Measurements from ENCODE around the gene COG8.
A peak's percentile ranks its signal among the peaks of the same experiment; 100 is the strongest.
"Not testable (repeated sequence)": the region's sequence is repeated elsewhere in the genome, so short reads cannot be mapped to it uniquely, and the experiment has no call there.

Gene COG8

GRCh38 chr16:69319826-69320739 lies 19.3 kb downstream of the COG8 start:
- no peak for DNase-seq (ENCODE audit: low read depth in 3 of 3, low spot score in 1 of 3)

- no peak for DNase-seq (ENCODE audit: low read depth in 3 of 3, low spot score in 1 of 3)
Observed at GRCh38 chr16:69319381-69319780, 20.0 kb downstream of the COG8 start.

- DNase-seq (ENCODE audit: low read depth in 3 of 3, low spot score in 1 of 3), result no peak
Observed at GRCh38 chr16:69318911-69319289, 20.5 kb downstream of the COG8 start.

- no peak for DNase-seq (ENCODE audit: low read depth in 3 of 3, low spot score in 1 of 3)
Observed at GRCh38 chr16:69318177-69318910, 21.0 kb downstream of the COG8 start.

GRCh38 chr16:69316595-69317034 lies 22.7 kb downstream of the COG8 start:
- DNase-seq (ENCODE audit: low read depth in 3 of 3, low spot score in 1 of 3), result no peak

GRCh38 chr16:69315486-69316311 lies 23.7 kb downstream of the COG8 start:
- DNase-seq (ENCODE audit: low read depth in 3 of 3, low spot score in 1 of 3), result no peak

- no peak for DNase-seq (ENCODE audit: low read depth in 3 of 3, low spot score in 1 of 3)
Observed at GRCh38 chr16:69314534-69314933, 24.8 kb downstream of the COG8 start.

GRCh38 chr16:69313469-69313868 lies 25.9 kb downstream of the COG8 start:
- DNase-seq (ENCODE audit: low read depth in 3 of 3, low spot score in 1 of 3), result no peak

GRCh38 chr16:69311533-69312387 lies 27.6 kb downstream of the COG8 start:
- peak in 1 of 3 donors; percentile 16 for DNase-seq (ENCODE audit: low read depth in 3 of 3, low spot score in 1 of 3)

GRCh38 chr16:69310653-69311532 lies 28.5 kb downstream of the COG8 start, which contains the start of gene VPS4A:
Gene VPS4A (plus strand): TSS chr16:69311350. CDS start chr16:69311512, 162 bp downstream.
- DNase-seq (ENCODE audit: low read depth in 3 of 3, low spot score in 1 of 3), result peak; percentile 94 to 98 (median 97)

GRCh38 chr16:69309316-69309715 lies 30.0 kb downstream of the COG8 start:
- no peak for DNase-seq (ENCODE audit: low read depth in 3 of 3, low spot score in 1 of 3)

GRCh38 chr16:69307856-69308255 lies 31.5 kb downstream of the COG8 start:
- DNase-seq (ENCODE audit: low read depth in 3 of 3, low spot score in 1 of 3), result no peak

GRCh38 chr16:69307091-69307490 lies 32.3 kb downstream of the COG8 start:
- DNase-seq (ENCODE audit: low read depth in 3 of 3, low spot score in 1 of 3), result no peak

- no peak for DNase-seq (ENCODE audit: low read depth in 3 of 3, low spot score in 1 of 3)
Observed at GRCh38 chr16:69306031-69306430, 33.3 kb downstream of the COG8 start.

- no peak for DNase-seq (ENCODE audit: low read depth in 3 of 3, low spot score in 1 of 3)
Observed at GRCh38 chr16:69302301-69302700, 37.1 kb downstream of the COG8 start.

GRCh38 chr16:69301861-69302260 lies 37.5 kb downstream of the COG8 start:
- DNase-seq (ENCODE audit: low read depth in 3 of 3, low spot score in 1 of 3), result no peak

- no peak for DNase-seq (ENCODE audit: low read depth in 3 of 3, low spot score in 1 of 3)
Observed at GRCh38 chr16:69301187-69301586, 38.2 kb downstream of the COG8 start.

GRCh38 chr16:69298261-69298660 lies 41.1 kb downstream of the COG8 start:
- DNase-seq (ENCODE audit: low read depth in 3 of 3, low spot score in 1 of 3), result no peak

GRCh38 chr16:69296771-69297170 lies 42.6 kb downstream of the COG8 start:
- not testable (repeated sequence) for DNase-seq (ENCODE audit: low read depth in 3 of 3, low spot score in 1 of 3)
